GM19438 (cell line): ENCODE data around the gene SPATA6.
"Not testable (repeated sequence)": the region's sequence is repeated elsewhere in the genome, so short reads cannot be mapped to it uniquely, and the experiment has no call there.

Experiments
- ATAC-seq: cut with Tn5 transposase; IDR thresholded peaks from one replicate; pipeline ENCODE4 v1.9.1; 2021; ENCODE audit warnings: low read depth; ENCODE audit not compliant: unreplicated experiment

Gene SPATA6

GRCh38 chr1:48466594-48466993 is 5.4 kb downstream of the SPATA6 start:
- ATAC-seq, result no peak

GRCh38 chr1:48462716-48463302 is 9.2 kb downstream of the SPATA6 start:
- no peak for ATAC-seq

- ATAC-seq, result no peak
Observed at GRCh38 chr1:48450505-48450904, 21.5 kb downstream of the SPATA6 start.

- no peak for ATAC-seq
Observed at GRCh38 chr1:48448932-48449331, 23.1 kb downstream of the SPATA6 start.

GRCh38 chr1:48444186-48444585 is 27.8 kb downstream of the SPATA6 start:
- not testable (repeated sequence) for ATAC-seq

- ATAC-seq, result no peak
Observed at GRCh38 chr1:48442864-48443619, 29.0 kb downstream of the SPATA6 start.

- not testable (repeated sequence) for ATAC-seq
Observed at GRCh38 chr1:48440786-48441185, 31.2 kb downstream of the SPATA6 start.

- no peak for ATAC-seq
Observed at GRCh38 chr1:48439380-48439779, 32.6 kb downstream of the SPATA6 start.

- ATAC-seq, result not testable (repeated sequence)
Observed at GRCh38 chr1:48437379-48437778, 34.6 kb downstream of the SPATA6 start.

GRCh38 chr1:48435312-48436002 is 36.5 kb downstream of the SPATA6 start:
- not testable (repeated sequence) for ATAC-seq

GRCh38 chr1:48430832-48431231 is 41.2 kb downstream of the SPATA6 start:
- ATAC-seq, result no peak

GRCh38 chr1:48422009-48422408 is 50.0 kb downstream of the SPATA6 start:
- no peak for ATAC-seq

GRCh38 chr1:48418742-48419141 is 53.3 kb downstream of the SPATA6 start:
- no peak for ATAC-seq

- ATAC-seq, result no peak
Observed at GRCh38 chr1:48415050-48415449, 57.0 kb downstream of the SPATA6 start.

GRCh38 chr1:48414264-48414663 is 57.7 kb downstream of the SPATA6 start:
- no peak for ATAC-seq

GRCh38 chr1:48405940-48406339 is 66.1 kb downstream of the SPATA6 start:
- no peak for ATAC-seq

GRCh38 chr1:48405400-48405799 is 66.6 kb downstream of the SPATA6 start:
- ATAC-seq, result no peak

GRCh38 chr1:48402599-48402998 is 69.4 kb downstream of the SPATA6 start:
- no peak for ATAC-seq

- ATAC-seq, result no peak
Observed at GRCh38 chr1:48396208-48396607, 75.8 kb downstream of the SPATA6 start.

- ATAC-seq, result no peak
Observed at GRCh38 chr1:48391926-48392325, 80.1 kb downstream of the SPATA6 start.

- no peak for ATAC-seq
Observed at GRCh38 chr1:48387409-48387808, 84.6 kb downstream of the SPATA6 start.

GRCh38 chr1:48374785-48375184 is 97.2 kb downstream of the SPATA6 start:
- no peak for ATAC-seq
